Measurements from ENCODE around the gene MYO18A. TPM values are rescaled to one million over a fixed set of nuclear protein-coding genes. Genes with fewer than 3 reads are reported as not detected.
A peak's percentile ranks its signal among the peaks of the same experiment; 100 is the strongest.

The MYO18A gene
- total and polyA plus RNA-seq, 4 donors, result 41.4 to 75.9 (median 59.4) TPM

GRCh38 chr17:29162082-29162908 is 17.9 kb downstream of the MYO18A start:
- Histone ChIP-seq H3K27me3 (ENCODE audit: control insufficient read depth, insufficient read depth, low read length) (no peaks in the 10 kb centered on the region), H3K9me3 (ENCODE audit: control insufficient read depth, insufficient read depth, low read length) (no peaks in the 10 kb centered on the region), H3K4me1 (ENCODE audit: control insufficient read depth, insufficient read depth, low read length) (peaks cover 36% of the 10 kb centered on the region), H3K4me3 (ENCODE audit: low read depth, low read length) (no peak overlapping the region), H3K36me3 (ENCODE audit: control insufficient read depth, insufficient read depth, low read length) (peaks cover 40% of the 10 kb centered on the region), H3K27ac (ENCODE audit: low read depth, low read length) (no peak overlapping the region)
- WGBS (ENCODE audit: insufficient coverage), result 94% methylated on average over 9 of the region's 11 CpGs
- no peak for DNase-seq (ENCODE audit: low read depth in 4 of 6, low spot score in 6 of 6)

GRCh38 chr17:29160253-29160652 is 19.9 kb downstream of the MYO18A start:
- WGBS (ENCODE audit: insufficient coverage), result no CpG with 5 or more reads among the region's 2 CpGs

GRCh38 chr17:29159306-29159860 is 20.8 kb downstream of the MYO18A start:
- H3K9me3 ChIP-seq (ENCODE audit: control insufficient read depth, insufficient read depth, low read length), result no peaks in the 10 kb centered on the region
- H3K27me3 ChIP-seq (ENCODE audit: control insufficient read depth, insufficient read depth, low read length), result no peaks in the 10 kb centered on the region
- H3K27ac ChIP-seq (ENCODE audit: low read depth, low read length), result peak overlapping the region; percentile 60
- 45% methylated on average over 3 of the region's 3 CpGs for WGBS (ENCODE audit: insufficient coverage)
- peaks cover 61% of the 10 kb centered on the region for H3K4me1 ChIP-seq (ENCODE audit: control insufficient read depth, insufficient read depth, low read length)
- H3K36me3 ChIP-seq (ENCODE audit: control insufficient read depth, insufficient read depth, low read length), result peaks cover 37% of the 10 kb centered on the region
- H3K4me3 ChIP-seq (ENCODE audit: low read depth, low read length), result no peak overlapping the region
- no peak for DNase-seq (ENCODE audit: low read depth in 4 of 6, low spot score in 6 of 6)

More at GRCh38 chr17:29160253-29160652, 19.9 kb downstream of the MYO18A start:
- no peak for DNase-seq (ENCODE audit: low read depth in 4 of 6, low spot score in 6 of 6)
- Histone ChIP-seq H3K27me3 (ENCODE audit: control insufficient read depth, insufficient read depth, low read length) (no peaks in the 10 kb centered on the region), H3K36me3 (ENCODE audit: control insufficient read depth, insufficient read depth, low read length) (peaks cover 31% of the 10 kb centered on the region), H3K4me3 (ENCODE audit: low read depth, low read length) (no peak overlapping the region), H3K27ac (ENCODE audit: low read depth, low read length) (no peak overlapping the region), H3K4me1 (ENCODE audit: control insufficient read depth, insufficient read depth, low read length) (peaks cover 52% of the 10 kb centered on the region), H3K9me3 (ENCODE audit: control insufficient read depth, insufficient read depth, low read length) (no peaks in the 10 kb centered on the region)

GRCh38 chr17:29158488-29159275 is 21.5 kb downstream of the MYO18A start:
- 44% methylated on average over 9 of the region's 13 CpGs for WGBS (ENCODE audit: insufficient coverage)
- Histone ChIP-seq H3K36me3 (ENCODE audit: control insufficient read depth, insufficient read depth, low read length) (peaks cover 38% of the 10 kb centered on the region), H3K4me1 (ENCODE audit: control insufficient read depth, insufficient read depth, low read length) (peaks cover 68% of the 10 kb centered on the region), H3K4me3 (ENCODE audit: low read depth, low read length) (no peak overlapping the region), H3K27me3 (ENCODE audit: control insufficient read depth, insufficient read depth, low read length) (no peaks in the 10 kb centered on the region), H3K27ac (ENCODE audit: low read depth, low read length) (peak overlapping the region; percentile 60), H3K9me3 (ENCODE audit: control insufficient read depth, insufficient read depth, low read length) (no peaks in the 10 kb centered on the region)
- DNase-seq (ENCODE audit: low read depth in 4 of 6, low spot score in 6 of 6), result peak in 2 of 6 donors; percentile 35 to 71

GRCh38 chr17:29158096-29158487 is 22.1 kb downstream of the MYO18A start:
- H3K27me3 ChIP-seq (ENCODE audit: control insufficient read depth, insufficient read depth, low read length), result no peaks in the 10 kb centered on the region
- no peak for DNase-seq (ENCODE audit: low read depth in 4 of 6, low spot score in 6 of 6)
- peaks cover 36% of the 10 kb centered on the region for H3K36me3 ChIP-seq (ENCODE audit: control insufficient read depth, insufficient read depth, low read length)
- peak overlapping the region; percentile 60 for H3K27ac ChIP-seq (ENCODE audit: low read depth, low read length)
- peaks cover 65% of the 10 kb centered on the region for H3K4me1 ChIP-seq (ENCODE audit: control insufficient read depth, insufficient read depth, low read length)
- 50% methylated on average over 8 of the region's 11 CpGs for WGBS (ENCODE audit: insufficient coverage)
- no peaks in the 10 kb centered on the region for H3K9me3 ChIP-seq (ENCODE audit: control insufficient read depth, insufficient read depth, low read length)
- no peak overlapping the region for H3K4me3 ChIP-seq (ENCODE audit: low read depth, low read length)

GRCh38 chr17:29157310-29157709 is 22.9 kb downstream of the MYO18A start:
- H3K4me1 ChIP-seq (ENCODE audit: control insufficient read depth, insufficient read depth, low read length), result peaks cover 61% of the 10 kb centered on the region
- no CpG with 5 or more reads among the region's 1 CpG for WGBS (ENCODE audit: insufficient coverage)
- no peak overlapping the region for H3K27ac ChIP-seq (ENCODE audit: low read depth, low read length)

GRCh38 chr17:29156781-29157180 is 23.4 kb downstream of the MYO18A start:
- Histone ChIP-seq H3K4me1 (ENCODE audit: control insufficient read depth, insufficient read depth, low read length) (peaks cover 63% of the 10 kb centered on the region), H3K27ac (ENCODE audit: low read depth, low read length) (peak overlapping the region; percentile 6), H3K9me3 (ENCODE audit: control insufficient read depth, insufficient read depth, low read length) (no peaks in the 10 kb centered on the region), H3K4me3 (ENCODE audit: low read depth, low read length) (no peak overlapping the region), H3K36me3 (ENCODE audit: control insufficient read depth, insufficient read depth, low read length) (peaks cover 27% of the 10 kb centered on the region), H3K27me3 (ENCODE audit: control insufficient read depth, insufficient read depth, low read length) (no peaks in the 10 kb centered on the region)
- DNase-seq (ENCODE audit: low read depth in 4 of 6, low spot score in 6 of 6), result no peak
- WGBS (ENCODE audit: insufficient coverage), result 56% methylated on average over 5 of the region's 6 CpGs

More at GRCh38 chr17:29157310-29157709, 22.9 kb downstream of the MYO18A start:
- Histone ChIP-seq H3K27me3 (ENCODE audit: control insufficient read depth, insufficient read depth, low read length) (no peaks in the 10 kb centered on the region), H3K4me3 (ENCODE audit: low read depth, low read length) (no peak overlapping the region), H3K9me3 (ENCODE audit: control insufficient read depth, insufficient read depth, low read length) (no peaks in the 10 kb centered on the region), H3K36me3 (ENCODE audit: control insufficient read depth, insufficient read depth, low read length) (peaks cover 31% of the 10 kb centered on the region)
- no peak for DNase-seq (ENCODE audit: low read depth in 4 of 6, low spot score in 6 of 6)

- 48% methylated on average over 2 of the region's 3 CpGs for WGBS (ENCODE audit: insufficient coverage)
- Histone ChIP-seq H3K27me3 (ENCODE audit: control insufficient read depth, insufficient read depth, low read length) (no peaks in the 10 kb centered on the region), H3K4me3 (ENCODE audit: low read depth, low read length) (no peak overlapping the region), H3K27ac (ENCODE audit: low read depth, low read length) (peak overlapping the region; percentile 6), H3K4me1 (ENCODE audit: control insufficient read depth, insufficient read depth, low read length) (peaks cover 70% of the 10 kb centered on the region), H3K36me3 (ENCODE audit: control insufficient read depth, insufficient read depth, low read length) (peaks cover 27% of the 10 kb centered on the region), H3K9me3 (ENCODE audit: control insufficient read depth, insufficient read depth, low read length) (no peaks in the 10 kb centered on the region)
- DNase-seq (ENCODE audit: low read depth in 4 of 6, low spot score in 6 of 6), result no peak
Observed at GRCh38 chr17:29155966-29156338, 24.2 kb downstream of the MYO18A start.

GRCh38 chr17:29155227-29155965 is 24.8 kb downstream of the MYO18A start:
- Histone ChIP-seq H3K36me3 (ENCODE audit: control insufficient read depth, insufficient read depth, low read length) (peaks cover 27% of the 10 kb centered on the region), H3K4me3 (ENCODE audit: low read depth, low read length) (no peak overlapping the region), H3K27ac (ENCODE audit: low read depth, low read length) (peak overlapping the region; percentile 6), H3K27me3 (ENCODE audit: control insufficient read depth, insufficient read depth, low read length) (no peaks in the 10 kb centered on the region), H3K9me3 (ENCODE audit: control insufficient read depth, insufficient read depth, low read length) (no peaks in the 10 kb centered on the region), H3K4me1 (ENCODE audit: control insufficient read depth, insufficient read depth, low read length) (peaks cover 74% of the 10 kb centered on the region)
- DNase-seq (ENCODE audit: low read depth in 4 of 6, low spot score in 6 of 6), result no peak
- 80% methylated on average over 10 of the region's 11 CpGs for WGBS (ENCODE audit: insufficient coverage)
